Measurements from ENCODE around the gene SLC22A5.

DNA sequence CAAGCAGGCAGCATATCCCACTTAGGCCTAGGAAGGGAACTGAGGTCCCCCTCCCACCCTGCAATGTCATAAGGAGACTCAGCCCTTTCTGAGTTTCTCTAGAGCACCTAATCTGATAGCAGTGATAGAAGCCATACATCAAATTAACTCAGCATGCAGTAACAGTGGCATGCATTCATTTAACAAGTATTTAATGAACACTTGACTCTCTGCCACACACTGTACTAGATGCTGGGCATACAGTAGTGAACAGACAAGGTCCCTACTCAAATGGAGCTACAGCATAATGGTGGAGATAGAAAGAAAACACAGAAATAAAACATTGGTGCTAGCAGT is 58.6 kb downstream of the SLC22A5 start:
- TF ChIP-seq POLR2AphosphoS5 (IDR thresholded peaks at IDR 0.05) (no peak), EP300 (IDR thresholded peaks at IDR 0.05; ENCODE audit: low read depth) (no peak), POLR2A (IDR thresholded peaks at IDR 0.05) (no peak)
- TF ChIP-seq, protein P1, sequence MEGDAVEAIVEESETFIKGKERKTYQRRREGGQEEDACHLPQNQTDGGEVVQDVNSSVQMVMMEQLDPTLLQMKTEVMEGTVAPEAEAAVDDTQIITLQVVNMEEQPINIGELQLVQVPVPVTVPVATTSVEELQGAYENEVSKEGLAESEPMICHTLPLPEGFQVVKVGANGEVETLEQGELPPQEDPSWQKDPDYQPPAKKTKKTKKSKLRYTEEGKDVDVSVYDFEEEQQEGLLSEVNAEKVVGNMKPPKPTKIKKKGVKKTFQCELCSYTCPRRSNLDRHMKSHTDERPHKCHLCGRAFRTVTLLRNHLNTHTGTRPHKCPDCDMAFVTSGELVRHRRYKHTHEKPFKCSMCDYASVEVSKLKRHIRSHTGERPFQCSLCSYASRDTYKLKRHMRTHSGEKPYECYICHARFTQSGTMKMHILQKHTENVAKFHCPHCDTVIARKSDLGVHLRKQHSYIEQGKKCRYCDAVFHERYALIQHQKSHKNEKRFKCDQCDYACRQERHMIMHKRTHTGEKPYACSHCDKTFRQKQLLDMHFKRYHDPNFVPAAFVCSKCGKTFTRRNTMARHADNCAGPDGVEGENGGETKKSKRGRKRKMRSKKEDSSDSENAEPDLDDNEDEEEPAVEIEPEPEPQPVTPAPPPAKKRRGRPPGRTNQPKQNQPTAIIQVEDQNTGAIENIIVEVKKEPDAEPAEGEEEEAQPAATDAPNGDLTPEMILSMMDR (IDR thresholded peaks at IDR 0.05), result no peak
